Central memory CD8-positive, alpha-beta T cell (primary cell): ENCODE data around the gene MFSD12.

Experiments used
- ATAC-seq: fragments of 150-1000 bp; cut with Tn5 transposase; replicated peaks from 2 replicates; pipeline ENCODE4 v1.10.0; 2022; ENCODE audit warnings: mild to moderate bottlenecking, moderate FRiP score, moderate number of reproducible peaks; ENCODE audit not compliant: poor library complexity, severe bottlenecking; ENCODE audit errors: extremely low read depth
- DNase-seq, 2 donors: peaks; one replicate each; pipeline ENCODE4 v3.0.0; 2021; ENCODE audit warnings: low spot score in 2 of 2
- H3K27ac Mint-ChIP-seq: one replicate; pipeline ENCODE4 v1.8.0; 2022; ENCODE audit warnings: low read depth, mild to moderate bottlenecking, moderate library complexity, mixed read lengths
- H3K27me3 Mint-ChIP-seq: one replicate; pipeline ENCODE4 v1.8.0; 2022; ENCODE audit warnings: mixed read lengths
- H3K36me3 Mint-ChIP-seq: one replicate; pipeline ENCODE4 v1.8.0; 2022; ENCODE audit warnings: mild to moderate bottlenecking, moderate library complexity, mixed read lengths; ENCODE audit not compliant: insufficient read depth
- H3K4me1 Mint-ChIP-seq: one replicate; pipeline ENCODE4 v1.8.0; 2022; ENCODE audit warnings: mixed read lengths
- H3K4me3 Mint-ChIP-seq: one replicate; pipeline ENCODE4 v1.8.0; 2022; ENCODE audit warnings: mild to moderate bottlenecking, moderate library complexity, mixed read lengths
- H3K9me3 Mint-ChIP-seq: one replicate; pipeline ENCODE4 v1.8.0; 2022; ENCODE audit warnings: mixed read lengths

Gene MFSD12

GRCh38 chr19:3507371-3508120, 49.8 kb downstream of the MFSD12 start:
- no peak for ATAC-seq
- Mint-ChIP-seq H3K36me3 (peaks cover 23% of the 10 kb centered on the region), H3K27me3 (no peaks in the 10 kb centered on the region), H3K9me3 (no peaks in the 10 kb centered on the region), H3K27ac (peak overlapping the region; percentile 98), H3K4me1 (peaks cover 57% of the 10 kb centered on the region), H3K4me3 (peak overlapping the region; percentile 92)
- DNase-seq: no peak

- no peak for DNase-seq
- Mint-ChIP-seq H3K27me3 (no peaks in the 10 kb centered on the region), H3K9me3 (no peaks in the 10 kb centered on the region), H3K27ac (peak overlapping the region; percentile 98), H3K36me3 (peaks cover 23% of the 10 kb centered on the region), H3K4me3 (peak overlapping the region; percentile 92), H3K4me1 (peaks cover 48% of the 10 kb centered on the region)
- no peak for ATAC-seq
These were observed 50.7 kb downstream of the MFSD12 start for GRCh38 chr19:3506384-3507340.

- DNase-seq (peak; percentile 97 to 100), ATAC-seq (peak; percentile 90)
- H3K27me3 Mint-ChIP-seq: no peaks in the 10 kb centered on the region
- H3K36me3 Mint-ChIP-seq: peaks cover 23% of the 10 kb centered on the region
- peaks cover 52% of the 10 kb centered on the region for H3K4me1 Mint-ChIP-seq
- H3K27ac Mint-ChIP-seq: peak within 1 kb of the TSS; percentile 98
- peak within 1 kb of the TSS; percentile 92 for H3K4me3 Mint-ChIP-seq
- H3K9me3 Mint-ChIP-seq: no peaks in the 10 kb centered on the region
These were observed 51.6 kb downstream of the MFSD12 start, which contains the start of gene FZR1 for GRCh38 chr19:3505598-3506383. Gene FZR1 (plus strand): TSS chr19:3506311. CDS start chr19:3522990, 16,679 bp downstream.

GRCh38 chr19:3504735-3505134, 52.7 kb downstream of the MFSD12 start:
- H3K9me3 Mint-ChIP-seq: no peaks in the 10 kb centered on the region
- H3K27me3 Mint-ChIP-seq: no peaks in the 10 kb centered on the region
- H3K4me3 Mint-ChIP-seq: peak overlapping the region; percentile 92
- no peak for DNase-seq
- ATAC-seq: no peak
- H3K4me1 Mint-ChIP-seq: peaks cover 50% of the 10 kb centered on the region
- peak overlapping the region; percentile 98 for H3K27ac Mint-ChIP-seq
- peaks cover 28% of the 10 kb centered on the region for H3K36me3 Mint-ChIP-seq

- no peaks in the 10 kb centered on the region for H3K9me3 Mint-ChIP-seq
- DNase-seq (no peak), ATAC-seq (no peak)
- H3K27me3 Mint-ChIP-seq: no peaks in the 10 kb centered on the region
- peaks cover 27% of the 10 kb centered on the region for H3K36me3 Mint-ChIP-seq
- H3K27ac Mint-ChIP-seq: peak overlapping the region; percentile 98
- H3K4me3 Mint-ChIP-seq: no peak overlapping the region
- peaks cover 34% of the 10 kb centered on the region for H3K4me1 Mint-ChIP-seq
These were observed 54.3 kb downstream of the MFSD12 start for GRCh38 chr19:3503036-3503572.

GRCh38 chr19:3501780-3502179, 55.6 kb downstream of the MFSD12 start:
- no peaks in the 10 kb centered on the region for H3K9me3 Mint-ChIP-seq
- H3K36me3 Mint-ChIP-seq: peaks cover 24% of the 10 kb centered on the region
- DNase-seq (no peak), ATAC-seq (no peak)
- H3K4me1 Mint-ChIP-seq: peaks cover 34% of the 10 kb centered on the region
- H3K27ac Mint-ChIP-seq: no peak overlapping the region
- H3K27me3 Mint-ChIP-seq: no peaks in the 10 kb centered on the region
- H3K4me3 Mint-ChIP-seq: no peak overlapping the region

- H3K36me3 Mint-ChIP-seq: peaks cover 18% of the 10 kb centered on the region
- peaks cover 27% of the 10 kb centered on the region for H3K4me1 Mint-ChIP-seq
- DNase-seq (peak; percentile 90), ATAC-seq (peak; percentile 84)
- H3K4me3 Mint-ChIP-seq: peak within 1 kb of the TSS; percentile 95
- no peaks in the 10 kb centered on the region for H3K9me3 Mint-ChIP-seq
- peak within 1 kb of the TSS; percentile 99 for H3K27ac Mint-ChIP-seq
- no peaks in the 10 kb centered on the region for H3K27me3 Mint-ChIP-seq
These were observed 56.8 kb downstream of the MFSD12 start, which contains the start of gene DOHH for GRCh38 chr19:3500429-3501101. Gene DOHH (minus strand): TSS chr19:3500674. CDS start chr19:3496814, 3,860 bp downstream.

- Mint-ChIP-seq H3K36me3 (peaks cover 20% of the 10 kb centered on the region), H3K27me3 (no peaks in the 10 kb centered on the region), H3K27ac (peak overlapping the region; percentile 99), H3K4me3 (peak overlapping the region; percentile 95), H3K9me3 (no peaks in the 10 kb centered on the region), H3K4me1 (peaks cover 25% of the 10 kb centered on the region)
- no peak for DNase-seq
- no peak for ATAC-seq
These were observed 57.5 kb downstream of the MFSD12 start for GRCh38 chr19:3499738-3500428.

- ATAC-seq (no peak), DNase-seq (no peak)
- peaks cover 22% of the 10 kb centered on the region for H3K36me3 Mint-ChIP-seq
- no peaks in the 10 kb centered on the region for H3K27me3 Mint-ChIP-seq
- no peak overlapping the region for H3K4me3 Mint-ChIP-seq
- no peaks in the 10 kb centered on the region for H3K9me3 Mint-ChIP-seq
- H3K4me1 Mint-ChIP-seq: peaks cover 20% of the 10 kb centered on the region
- peak overlapping the region; percentile 5 for H3K27ac Mint-ChIP-seq
These were observed 59.4 kb downstream of the MFSD12 start for GRCh38 chr19:3497757-3498520.

- H3K4me3 Mint-ChIP-seq: no peak overlapping the region
- H3K36me3 Mint-ChIP-seq: peaks cover 24% of the 10 kb centered on the region
- H3K9me3 Mint-ChIP-seq: no peaks in the 10 kb centered on the region
- ATAC-seq (no peak), DNase-seq (no peak)
- H3K4me1 Mint-ChIP-seq: peaks cover 20% of the 10 kb centered on the region
- H3K27ac Mint-ChIP-seq: no peak overlapping the region
- no peaks in the 10 kb centered on the region for H3K27me3 Mint-ChIP-seq
These were observed 60.8 kb downstream of the MFSD12 start for GRCh38 chr19:3496392-3497273.
